Epithelial cell of esophagus (primary cell): ENCODE results near the gene CTNND2.
A peak's percentile ranks its signal among the peaks of the same experiment; 100 is the strongest.

ENCODE experiments used
- DNase-seq: peaks from one replicate; pipeline ENCODE4 v3.0.0; 2010; ENCODE audit warnings: low read depth
- H3K4me3 ChIP-seq: 2 replicates; pipeline ENCODE4 v1.5.1; 2011; ENCODE audit warnings: mild to moderate bottlenecking, low read length, control low read depth
- CTCF ChIP-seq: IDR thresholded peaks from 2 replicates; pipeline ENCODE4 v1.5.1; 2011; ENCODE audit warnings: low read depth, mild to moderate bottlenecking, low read length, control low read depth, inconsistent platforms; ENCODE audit not compliant: insufficient read depth; ENCODE audit errors: missing control alignments

Gene CTNND2

DNA sequence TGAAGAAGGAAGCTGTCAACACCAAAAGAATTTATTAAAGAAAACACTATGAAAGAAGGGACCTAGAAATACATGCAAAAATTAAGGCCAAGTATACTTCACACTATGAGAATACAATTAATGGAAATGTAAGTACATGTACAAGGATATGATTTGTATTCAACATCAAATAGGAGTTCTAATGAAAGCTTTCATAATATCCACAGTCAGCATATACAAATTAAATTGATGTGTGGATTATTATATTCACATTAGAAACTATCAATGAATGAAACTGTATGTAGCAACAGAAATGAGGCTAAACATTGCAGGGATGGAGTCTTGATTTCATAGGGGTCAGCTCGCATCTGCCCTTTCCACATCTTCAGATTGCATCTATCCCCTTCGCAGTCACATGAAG lies 401.5 kb downstream of the CTNND2 start:
- H3K4me3 ChIP-seq, result no peak overlapping the region
- no peak for DNase-seq
- TF ChIP-seq CTCF, result no peak

DNA sequence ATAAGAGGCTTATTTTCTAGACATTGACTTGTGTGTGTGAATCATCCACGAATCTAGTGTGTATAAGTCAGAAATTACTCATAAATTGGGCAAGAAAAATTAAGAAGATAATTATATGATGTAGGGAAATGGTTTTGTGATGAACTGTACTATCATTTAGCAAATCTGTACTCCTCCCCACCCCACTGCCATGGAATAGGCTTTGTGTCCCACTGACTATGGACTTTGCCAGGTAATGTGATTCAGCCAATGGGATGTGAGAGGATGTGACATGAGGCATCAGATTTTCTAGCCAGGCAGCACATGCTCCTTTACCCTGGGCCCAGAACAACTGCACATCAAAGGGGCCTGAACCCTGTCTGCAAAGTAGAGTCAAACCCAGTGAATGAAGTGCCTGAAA lies 406.6 kb downstream of the CTNND2 start:
- no peak for TF ChIP-seq CTCF
- H3K4me3 ChIP-seq, result no peak overlapping the region
- peak; percentile 27 for DNase-seq

DNA sequence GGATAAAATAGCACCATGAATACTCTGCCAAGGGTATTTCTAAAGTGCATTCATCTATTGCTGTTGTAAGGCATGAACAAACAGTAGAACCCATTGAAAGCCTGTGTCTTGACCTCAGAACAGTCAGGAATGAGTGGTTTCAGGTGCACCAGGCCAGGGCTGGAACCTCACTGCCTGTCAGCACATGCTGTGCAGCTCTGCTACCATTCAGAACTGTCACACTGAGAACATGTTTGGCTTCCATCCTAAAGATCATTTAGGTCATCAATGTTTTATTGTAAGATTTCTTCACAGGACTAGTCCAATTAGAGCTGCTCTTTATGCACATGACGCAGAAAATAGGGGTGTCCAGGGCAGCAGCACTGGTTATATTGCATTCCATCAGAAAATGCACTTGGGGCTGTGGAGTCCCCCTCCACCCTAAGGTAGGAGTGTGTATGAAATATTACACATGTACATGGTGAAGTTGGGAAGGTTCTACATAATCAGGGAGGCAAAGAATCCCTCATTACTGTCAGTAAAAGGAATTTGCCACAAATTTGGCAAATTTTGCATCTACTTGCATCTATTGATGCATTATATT lies 408.0 kb downstream of the CTNND2 start:
- TF ChIP-seq CTCF, result no peak
- no peak overlapping the region for H3K4me3 ChIP-seq
- DNase-seq, result peak; percentile 26

GRCh38 chr5:11494340-11494739 lies 409.9 kb downstream of the CTNND2 start:
- DNase-seq, result peak; percentile 1
- H3K4me3 ChIP-seq, result no peak overlapping the region
- TF ChIP-seq CTCF, result peak; percentile 46

- no peak for TF ChIP-seq CTCF
- no peak overlapping the region for H3K4me3 ChIP-seq
- no peak for DNase-seq
Observed at GRCh38 chr5:11491404-11492075, 412.7 kb downstream of the CTNND2 start.

- no peak for DNase-seq
- TF ChIP-seq CTCF, result no peak
- no peak overlapping the region for H3K4me3 ChIP-seq
Observed at GRCh38 chr5:11483630-11484029, 420.6 kb downstream of the CTNND2 start.

- no peak for DNase-seq
- no peak overlapping the region for H3K4me3 ChIP-seq
- TF ChIP-seq CTCF, result no peak
Observed at GRCh38 chr5:11482011-11482410, 422.2 kb downstream of the CTNND2 start.
